Measurements from ENCODE around the gene FBXO11.

Gene FBXO11

GRCh38 chr2:47801118-47801517, 105.2 kb downstream of the FBXO11 start:
- no peak overlapping the region for H3K4me3 ChIP-seq (ENCODE audit: low read depth, low read length)
- no peak for DNase-seq (ENCODE audit: low read depth)

- no peak overlapping the region for H3K4me3 ChIP-seq (ENCODE audit: low read depth, low read length)
- no peak for DNase-seq (ENCODE audit: low read depth)
Measured at GRCh38 chr2:47799031-47799609, 107.2 kb downstream of the FBXO11 start.

GRCh38 chr2:47798631-47799030, 107.7 kb downstream of the FBXO11 start:
- H3K4me3 ChIP-seq (ENCODE audit: low read depth, low read length), result no peak overlapping the region
- DNase-seq (ENCODE audit: low read depth), result no peak

GRCh38 chr2:47796090-47796697, 110.1 kb downstream of the FBXO11 start:
- no peak overlapping the region for H3K4me3 ChIP-seq (ENCODE audit: low read depth, low read length)
- DNase-seq (ENCODE audit: low read depth), result no peak

- no peak overlapping the region for H3K4me3 ChIP-seq (ENCODE audit: low read depth, low read length)
- no peak for DNase-seq (ENCODE audit: low read depth)
Measured at GRCh38 chr2:47785986-47786385, 120.3 kb downstream of the FBXO11 start.

GRCh38 chr2:47784352-47784851, 121.9 kb downstream of the FBXO11 start:
- peak overlapping the region; percentile 94 for H3K4me3 ChIP-seq (ENCODE audit: low read depth, low read length)
- DNase-seq (ENCODE audit: low read depth), result no peak

GRCh38 chr2:47783486-47784351, 122.6 kb downstream of the FBXO11 start:
- peak overlapping the region; percentile 94 for H3K4me3 ChIP-seq (ENCODE audit: low read depth, low read length)
- no peak for DNase-seq (ENCODE audit: low read depth)

- peak; percentile 56 for DNase-seq (ENCODE audit: low read depth)
- H3K4me3 ChIP-seq (ENCODE audit: low read depth, low read length), result peak within 1 kb of the TSS; percentile 94
Measured at GRCh38 chr2:47782671-47783485, 123.4 kb downstream of the FBXO11 start, which contains the start of gene MSH6. Gene MSH6 (plus strand): TSS chr2:47783145. CDS start chr2:47783234, 89 bp downstream.

- peak overlapping the region; percentile 94 for H3K4me3 ChIP-seq (ENCODE audit: low read depth, low read length)
- DNase-seq (ENCODE audit: low read depth), result no peak
Measured at GRCh38 chr2:47782381-47782670, 124.0 kb downstream of the FBXO11 start.

- H3K4me3 ChIP-seq (ENCODE audit: low read depth, low read length), result no peak overlapping the region
- no peak for DNase-seq (ENCODE audit: low read depth)
Measured at GRCh38 chr2:47779426-47779790, 126.9 kb downstream of the FBXO11 start.

GRCh38 chr2:47778698-47779425, 127.4 kb downstream of the FBXO11 start:
- no peak overlapping the region for H3K4me3 ChIP-seq (ENCODE audit: low read depth, low read length)
- DNase-seq (ENCODE audit: low read depth), result no peak

GRCh38 chr2:47777277-47777937, 128.9 kb downstream of the FBXO11 start:
- H3K4me3 ChIP-seq (ENCODE audit: low read depth, low read length), result no peak overlapping the region
- no peak for DNase-seq (ENCODE audit: low read depth)

GRCh38 chr2:47774567-47774966, 131.7 kb downstream of the FBXO11 start:
- no peak overlapping the region for H3K4me3 ChIP-seq (ENCODE audit: low read depth, low read length)
- DNase-seq (ENCODE audit: low read depth), result no peak

- no peak overlapping the region for H3K4me3 ChIP-seq (ENCODE audit: low read depth, low read length)
- no peak for DNase-seq (ENCODE audit: low read depth)
Measured at GRCh38 chr2:47772343-47772742, 134.0 kb downstream of the FBXO11 start.

GRCh38 chr2:47771211-47771610, 135.1 kb downstream of the FBXO11 start:
- peak; percentile 88 for DNase-seq (ENCODE audit: low read depth)
- H3K4me3 ChIP-seq (ENCODE audit: low read depth, low read length), result no peak overlapping the region

- H3K4me3 ChIP-seq (ENCODE audit: low read depth, low read length), result no peak overlapping the region
- DNase-seq (ENCODE audit: low read depth), result no peak
Measured at GRCh38 chr2:47769318-47769717, 137.0 kb downstream of the FBXO11 start.

GRCh38 chr2:47767880-47768609, 138.3 kb downstream of the FBXO11 start:
- peak overlapping the region; percentile 27 for H3K4me3 ChIP-seq (ENCODE audit: low read depth, low read length)
- no peak for DNase-seq (ENCODE audit: low read depth)

- H3K4me3 ChIP-seq (ENCODE audit: low read depth, low read length), result peak overlapping the region; percentile 27
- no peak for DNase-seq (ENCODE audit: low read depth)
Measured at GRCh38 chr2:47767497-47767844, 138.8 kb downstream of the FBXO11 start.

Measured in skeletal muscle cell (primary cell).